GM18507 (cell line): Measurements from ENCODE around the gene ERC1.
A peak's percentile ranks its signal among the peaks of the same experiment; 100 is the strongest.

Experiments used
- DNase-seq: peaks from one replicate; pipeline ENCODE4 v3.0.0; 2011; ENCODE audit warnings: low read depth; ENCODE audit not compliant: insufficient read length; ENCODE audit errors: extremely low spot score
- FAIRE-seq: peaks from 2 replicates; lab custom pipeline; 2011; peaks lifted over from hg19 to GRCh38; lab: Jason Lieb, UNC

Gene ERC1

GRCh38 chr12:1391722-1392121 lies 400.7 kb downstream of the ERC1 start:
- FAIRE-seq (no peak), DNase-seq (no peak)

GRCh38 chr12:1395421-1395955 lies 404.5 kb downstream of the ERC1 start:
- FAIRE-seq, result no peak
- DNase-seq, result no peak

- no peak for DNase-seq
- no peak for FAIRE-seq
These were observed 407.6 kb downstream of the ERC1 start for GRCh38 chr12:1398673-1399072.

GRCh38 chr12:1401891-1402290 lies 410.9 kb downstream of the ERC1 start:
- DNase-seq (no peak), FAIRE-seq (no peak)

- DNase-seq (no peak), FAIRE-seq (no peak)
These were observed 412.4 kb downstream of the ERC1 start for GRCh38 chr12:1403417-1403816.

GRCh38 chr12:1405619-1406018 lies 414.6 kb downstream of the ERC1 start:
- DNase-seq, result no peak
- FAIRE-seq, result no peak

- FAIRE-seq, result no peak
- DNase-seq, result no peak
These were observed 419.8 kb downstream of the ERC1 start for GRCh38 chr12:1410794-1411193.

- no peak for FAIRE-seq
- no peak for DNase-seq
These were observed 422.9 kb downstream of the ERC1 start for GRCh38 chr12:1413930-1414329.

GRCh38 chr12:1418144-1418543 lies 427.1 kb downstream of the ERC1 start:
- FAIRE-seq, result no peak

GRCh38 chr12:1419849-1420371 lies 428.9 kb downstream of the ERC1 start:
- DNase-seq (no peak), FAIRE-seq (no peak)

More at GRCh38 chr12:1418144-1418543, 427.1 kb downstream of the ERC1 start:
- DNase-seq, result no peak

GRCh38 chr12:1421091-1421846 lies 430.2 kb downstream of the ERC1 start:
- no peak for FAIRE-seq
- no peak for DNase-seq

- DNase-seq, result peak; percentile 3
- FAIRE-seq, result peak; percentile 87
These were observed 431.7 kb downstream of the ERC1 start for GRCh38 chr12:1422604-1423315.

- no peak for DNase-seq
- no peak for FAIRE-seq
These were observed 433.8 kb downstream of the ERC1 start for GRCh38 chr12:1424674-1425395.

- FAIRE-seq, result no peak
- DNase-seq, result no peak
These were observed 434.3 kb downstream of the ERC1 start for GRCh38 chr12:1425396-1425729.

GRCh38 chr12:1428671-1429070 lies 437.6 kb downstream of the ERC1 start:
- FAIRE-seq, result no peak
- DNase-seq, result no peak

GRCh38 chr12:1429980-1430379 lies 439.0 kb downstream of the ERC1 start:
- DNase-seq (no peak), FAIRE-seq (no peak)

GRCh38 chr12:1434296-1434955 lies 443.4 kb downstream of the ERC1 start:
- no peak for FAIRE-seq
- no peak for DNase-seq

GRCh38 chr12:1435044-1435443 lies 444.0 kb downstream of the ERC1 start:
- DNase-seq (no peak), FAIRE-seq (no peak)

- DNase-seq (no peak), FAIRE-seq (no peak)
These were observed 444.4 kb downstream of the ERC1 start for GRCh38 chr12:1435456-1435855.

- FAIRE-seq (no peak), DNase-seq (no peak)
These were observed 445.0 kb downstream of the ERC1 start for GRCh38 chr12:1436015-1436414.
